GM18868 (cell line): ENCODE data around the gene SIPA1.
"Not testable (repeated sequence)": the region's sequence is repeated elsewhere in the genome, so short reads cannot be mapped to it uniquely, and the experiment has no call there.

Source experiments
- ATAC-seq: cut with Tn5 transposase; IDR thresholded peaks from one replicate; pipeline ENCODE4 v1.9.1; 2021; ENCODE audit warnings: mild to moderate bottlenecking, moderate library complexity; ENCODE audit not compliant: unreplicated experiment

The SIPA1 gene

DNA sequence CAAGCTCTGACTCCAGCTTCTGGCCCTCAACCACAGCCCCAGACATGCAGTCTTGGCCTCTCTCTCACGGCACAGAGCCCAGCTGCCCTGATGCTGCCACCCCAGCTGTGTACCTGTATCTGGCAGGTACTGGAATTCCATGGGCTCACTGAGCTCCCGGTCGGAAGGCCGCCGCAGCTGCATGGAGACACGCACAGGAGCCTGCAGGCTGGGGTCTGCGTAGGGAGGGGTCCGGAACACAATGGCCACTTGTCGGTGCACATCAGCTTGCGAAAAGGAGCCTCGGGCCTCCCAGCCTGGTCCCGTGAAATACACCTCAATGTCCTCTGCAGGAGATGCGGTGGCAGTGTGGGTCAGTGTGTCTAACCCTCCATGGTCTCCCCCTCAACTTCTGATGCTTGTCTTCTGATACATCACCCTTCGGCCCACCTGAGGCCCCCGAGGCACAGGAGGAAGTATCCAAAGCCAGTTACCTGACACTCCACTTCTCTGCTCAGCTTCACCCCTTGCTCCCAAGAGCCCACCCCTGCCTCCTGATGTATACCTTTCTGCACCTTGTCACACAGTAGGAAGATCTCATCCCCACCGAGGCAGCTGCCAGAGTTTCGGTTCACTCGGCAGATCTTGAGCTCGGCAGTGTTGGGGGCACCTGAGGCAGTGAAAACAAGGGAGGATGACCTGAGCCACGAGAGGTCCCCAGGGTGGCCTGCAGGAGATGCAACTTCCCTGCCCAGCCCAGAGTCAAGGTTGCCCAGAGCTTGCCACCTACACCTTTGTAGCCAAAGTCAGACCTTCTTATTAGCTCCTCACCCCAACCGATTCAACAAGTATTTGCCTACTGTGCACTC is 20.5 kb downstream of the SIPA1 start:
- no peak for ATAC-seq

DNA sequence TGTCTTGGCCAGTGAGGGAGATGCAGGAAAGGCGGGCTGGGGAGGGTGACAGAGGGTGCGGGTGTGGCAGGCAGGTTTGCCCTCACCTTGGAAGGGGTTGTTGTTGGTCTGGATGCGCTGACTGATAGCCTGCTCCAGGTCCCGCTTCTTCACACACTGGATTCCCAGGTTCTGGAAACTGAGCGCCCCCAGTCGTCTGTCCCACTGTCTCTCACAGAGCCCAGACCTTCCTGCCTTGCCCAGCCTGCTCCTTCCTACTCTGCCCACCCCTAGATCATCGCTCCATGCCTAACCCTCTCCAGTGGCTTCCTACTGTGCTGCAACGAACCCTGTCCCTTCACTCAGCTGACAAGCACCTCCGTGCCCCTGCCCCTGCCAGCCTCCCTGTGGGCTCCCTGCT is 22.1 kb downstream of the SIPA1 start:
- ATAC-seq: no peak

DNA sequence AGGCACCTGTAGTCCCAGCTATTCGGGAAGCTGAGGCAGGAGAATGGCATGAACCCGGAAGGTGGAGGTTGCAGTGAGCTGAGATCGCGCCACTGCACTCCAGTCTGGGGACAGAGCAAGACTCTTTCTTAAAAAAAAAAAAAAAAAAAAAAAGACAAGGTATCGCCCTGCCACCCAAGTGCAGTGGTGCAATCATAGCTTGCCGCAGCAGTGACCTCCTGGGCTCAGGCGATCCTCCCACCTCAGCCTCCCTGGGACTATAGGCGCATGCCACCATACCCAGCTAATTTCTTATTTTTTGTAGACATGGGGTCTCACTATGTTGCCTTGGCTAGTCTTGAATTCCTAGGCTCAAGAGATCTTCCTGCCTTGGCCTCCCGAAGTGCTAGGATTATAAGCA is 23.0 kb downstream of the SIPA1 start:
- not testable (repeated sequence) for ATAC-seq

DNA sequence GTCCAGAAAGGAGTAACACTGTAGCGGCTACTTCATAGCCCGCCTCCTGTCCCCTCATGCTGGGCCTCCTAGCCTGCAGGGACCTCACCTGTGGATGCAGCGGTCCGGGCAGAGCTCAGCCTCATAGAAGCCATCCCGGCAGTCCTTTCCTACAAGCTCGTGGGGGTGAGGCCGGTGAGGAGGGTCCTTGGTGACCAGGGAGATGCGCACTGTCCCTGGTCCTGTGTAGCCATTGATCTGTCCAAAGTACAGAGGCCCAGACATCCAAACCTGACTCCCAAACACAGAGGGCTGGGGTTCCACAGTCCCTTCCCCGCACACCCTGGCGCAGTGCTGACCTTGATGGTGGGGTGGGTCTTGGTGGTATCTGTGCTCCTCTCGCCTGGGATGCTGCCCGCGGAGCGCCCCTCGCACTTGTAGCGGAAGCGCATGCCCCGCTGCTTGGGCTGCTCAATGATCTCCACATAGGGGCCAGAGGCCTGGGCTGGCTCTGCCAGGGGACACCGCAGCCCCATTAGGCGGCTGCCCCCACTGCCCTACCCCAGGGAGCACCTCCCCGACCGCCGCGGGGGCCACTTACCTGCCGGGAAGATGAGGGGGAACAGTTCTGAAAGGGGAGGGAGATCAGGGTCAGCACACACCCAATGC is 23.8 kb downstream of the SIPA1 start:
- ATAC-seq: no peak

DNA sequence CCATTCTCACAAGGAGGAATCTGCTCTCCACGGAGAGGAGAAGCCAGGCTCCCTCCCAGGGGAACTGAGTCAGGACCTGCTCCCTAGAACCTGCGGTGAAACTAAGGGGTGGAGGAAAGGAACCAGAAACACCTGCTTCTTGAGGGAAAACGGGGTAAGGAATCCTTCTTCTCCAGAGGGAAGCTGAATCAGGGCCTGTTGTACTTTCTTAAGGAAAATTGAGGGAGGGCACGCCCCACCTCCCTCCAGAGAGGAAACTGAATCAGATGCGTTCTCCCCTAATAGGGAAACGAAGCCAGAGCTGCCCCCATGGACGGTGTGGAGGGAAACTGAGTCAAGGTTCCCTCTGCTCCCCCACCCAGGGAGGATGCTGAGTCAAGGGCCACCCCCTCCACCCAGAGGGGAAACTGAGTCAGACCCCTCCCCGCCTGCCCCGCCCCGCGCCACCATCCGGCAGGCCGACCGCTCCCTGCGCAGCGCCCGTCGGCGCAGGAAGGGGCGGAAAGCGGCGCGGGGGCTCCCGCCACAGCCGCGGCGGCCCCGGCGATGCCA is 24.4 kb downstream of the SIPA1 start:
- peak; percentile 11 for ATAC-seq

DNA sequence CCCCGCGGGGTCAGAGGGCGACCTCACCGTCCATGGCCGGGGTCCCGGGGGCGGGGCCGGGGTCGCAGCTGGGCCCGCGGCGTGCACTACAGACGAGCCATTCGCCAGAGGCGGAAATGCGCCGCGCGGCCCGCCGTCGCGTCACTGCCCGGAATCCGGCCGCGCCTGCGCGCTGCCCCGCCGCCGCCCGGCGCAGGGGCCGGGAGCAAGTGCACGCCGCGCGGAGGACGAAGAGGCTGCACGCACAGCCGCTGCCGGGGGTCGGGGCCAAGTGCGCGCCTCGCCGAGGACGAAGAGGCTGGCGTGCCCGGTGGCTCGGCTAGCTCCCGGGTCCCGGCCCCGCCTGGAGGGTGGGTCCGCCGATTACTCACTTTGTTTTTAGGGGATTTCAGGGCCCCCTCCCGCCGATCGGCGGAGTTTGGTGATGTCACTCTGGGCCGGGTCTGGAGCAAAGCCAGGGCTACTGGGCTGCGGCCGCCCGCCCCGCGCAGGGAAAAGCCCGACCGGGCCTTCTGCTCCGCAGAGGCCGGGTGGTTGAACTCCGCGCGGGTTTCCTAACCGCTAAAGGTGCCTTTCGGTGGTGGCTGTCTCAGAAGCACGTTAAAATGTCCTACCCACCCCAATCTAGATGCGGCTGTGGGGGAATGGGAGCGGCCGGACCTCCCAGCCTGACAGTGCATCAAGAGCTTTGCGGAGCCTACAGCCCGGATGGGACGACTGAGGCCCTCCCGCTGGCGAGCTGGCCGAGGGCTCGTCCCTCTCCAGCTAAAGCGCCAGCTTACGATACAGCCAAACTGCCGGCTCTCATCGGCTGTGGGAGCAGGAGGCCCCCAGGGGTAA is 25.1 kb downstream of the SIPA1 start, which contains the start of gene RELA:
RELA (minus strand) TSS at position 118 of the 840 bp plus-strand sequence; CDS start at position 34, 84 bp downstream.
- peak; percentile 81 for ATAC-seq

DNA sequence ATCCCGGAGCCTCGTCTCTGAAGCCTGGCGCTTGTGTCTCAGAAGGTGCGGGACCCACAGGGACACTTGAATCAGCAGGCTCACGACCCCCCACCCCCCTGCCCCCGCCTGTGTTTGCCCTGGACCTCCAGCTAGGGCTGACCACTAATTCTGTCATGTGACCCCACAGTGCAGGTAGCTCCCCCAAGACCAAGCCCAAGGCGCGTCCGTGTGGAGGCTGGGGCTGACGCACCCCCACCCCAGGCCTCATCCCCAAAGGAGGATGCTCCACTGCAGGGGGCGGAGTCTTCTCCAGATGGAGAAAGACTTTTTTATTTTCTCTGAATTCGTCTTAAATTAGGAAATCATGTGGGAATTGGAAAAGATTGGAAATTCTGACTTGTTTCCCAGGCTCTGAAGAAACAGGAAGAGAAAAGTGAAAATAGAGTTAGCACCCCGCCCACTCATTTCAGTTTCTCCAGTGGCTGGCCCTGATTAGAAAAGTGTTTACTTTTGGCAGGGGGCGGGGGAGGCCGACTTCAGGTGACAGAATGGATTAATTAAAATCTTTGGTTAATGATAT is 25.8 kb downstream of the SIPA1 start:
- peak; percentile 24 for ATAC-seq

DNA sequence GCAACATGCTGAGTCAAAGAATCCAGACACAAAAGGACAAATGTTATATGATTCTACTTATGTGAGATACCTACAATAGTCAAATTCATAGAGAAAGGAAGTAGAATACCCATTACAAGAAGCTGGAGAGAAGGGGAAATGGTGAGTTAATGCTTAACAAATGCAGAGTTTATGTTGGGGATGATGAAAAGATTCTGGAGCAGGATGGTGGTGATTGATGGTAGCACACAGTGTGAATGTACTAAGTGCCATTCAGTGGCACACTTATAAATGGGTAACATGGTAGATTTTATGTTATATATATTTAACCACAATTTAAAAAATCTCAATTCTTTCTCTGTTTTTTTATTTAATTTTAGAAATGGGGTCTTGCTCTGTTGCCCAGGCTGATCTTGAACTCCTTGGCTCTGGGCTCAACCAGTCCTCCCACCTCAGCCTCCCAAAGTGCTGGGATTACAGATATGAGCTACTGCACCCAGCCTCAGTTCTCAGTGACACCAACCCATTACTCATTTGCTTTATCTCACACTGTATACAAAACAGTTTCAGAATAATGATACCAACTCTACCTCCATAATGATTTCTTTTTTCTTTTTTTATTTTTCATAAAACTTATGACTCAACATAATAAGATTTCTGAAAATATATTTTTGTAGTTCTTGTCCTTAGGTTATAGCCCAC is 34.4 kb downstream of the SIPA1 start:
- no peak for ATAC-seq

DNA sequence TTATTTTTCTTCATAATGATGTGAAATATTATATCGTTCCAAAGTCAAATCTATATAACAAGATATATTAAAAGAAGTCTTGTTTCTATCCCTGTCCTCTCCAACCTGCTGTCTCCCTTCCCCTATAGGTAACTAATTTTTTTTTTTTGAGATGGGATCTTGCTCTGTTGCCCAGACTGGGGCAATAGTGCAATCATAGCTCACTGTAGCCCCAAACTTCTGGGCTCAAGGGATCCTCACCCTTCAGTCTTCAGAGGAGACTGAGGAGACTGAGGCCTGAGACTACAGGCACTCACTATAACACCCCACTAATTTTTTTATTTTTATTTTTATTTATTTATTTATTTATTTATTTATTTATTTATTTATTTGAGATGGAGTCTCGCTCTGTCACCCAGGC is 35.1 kb downstream of the SIPA1 start:
- ATAC-seq: no peak

DNA sequence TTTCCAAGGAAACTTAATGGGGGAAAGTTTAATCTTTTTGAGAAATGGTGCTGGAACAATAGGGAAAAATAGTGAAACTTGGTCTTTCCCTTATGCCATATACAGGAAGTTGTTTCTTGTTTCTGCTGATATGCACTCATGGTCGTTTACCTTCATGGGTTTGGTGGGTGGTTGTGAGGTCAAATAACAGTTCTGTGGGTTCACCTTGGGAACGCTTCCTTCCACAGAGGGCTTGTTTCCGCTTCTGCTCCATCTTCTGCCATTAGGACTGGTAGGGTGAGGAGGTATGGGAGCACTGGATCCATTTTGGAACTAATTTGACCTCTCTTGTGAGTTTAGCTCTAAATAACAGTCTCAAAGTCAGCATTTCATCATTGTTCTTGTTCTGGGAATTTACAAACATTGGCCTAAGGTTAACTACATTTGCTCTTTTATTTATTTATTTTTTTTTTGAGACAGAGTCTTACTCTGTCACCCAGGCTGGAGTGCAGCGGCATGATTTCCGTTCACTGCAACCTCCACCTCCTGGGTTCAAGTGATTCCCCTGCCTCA is 42.4 kb downstream of the SIPA1 start:
- no peak for ATAC-seq

DNA sequence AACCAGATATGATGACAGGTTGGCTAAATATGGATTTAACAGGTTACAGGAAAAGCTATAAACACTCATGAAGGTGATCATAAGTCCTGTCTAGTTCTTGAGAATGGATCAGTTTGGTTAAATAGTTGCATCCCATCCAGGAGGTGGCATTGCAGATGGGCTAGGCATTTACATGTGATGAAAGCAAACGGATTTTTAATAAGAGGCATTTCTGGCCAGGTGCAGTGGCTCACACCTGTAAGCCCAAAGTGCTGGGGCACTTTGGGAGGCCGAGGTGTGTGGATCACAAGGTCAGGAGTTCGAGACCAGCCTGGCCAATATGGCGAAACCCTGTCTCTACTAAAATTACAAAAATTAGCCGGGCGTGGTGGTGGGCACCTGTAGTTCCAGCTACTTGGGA is 45.6 kb downstream of the SIPA1 start:
- ATAC-seq: not testable (repeated sequence)

DNA sequence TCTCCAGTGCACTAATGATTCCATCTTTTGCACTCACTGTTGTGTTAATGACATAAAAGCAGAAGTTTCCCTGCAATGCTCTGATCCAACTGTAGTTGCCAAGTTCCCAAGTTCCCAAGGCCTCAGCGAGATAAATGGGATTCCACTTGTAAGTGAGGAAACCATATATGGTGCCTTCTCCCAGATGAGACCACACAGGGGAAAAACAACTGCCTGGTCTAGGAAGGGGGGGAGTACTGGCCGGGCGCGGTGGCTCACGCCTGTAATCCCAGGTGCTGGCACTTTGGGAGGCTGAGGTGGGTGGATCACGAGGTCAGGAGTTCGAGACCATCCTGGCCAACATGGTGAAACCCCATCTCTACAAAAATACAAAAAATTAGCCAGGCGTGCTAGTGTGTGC is 48.1 kb downstream of the SIPA1 start:
- ATAC-seq: no peak

DNA sequence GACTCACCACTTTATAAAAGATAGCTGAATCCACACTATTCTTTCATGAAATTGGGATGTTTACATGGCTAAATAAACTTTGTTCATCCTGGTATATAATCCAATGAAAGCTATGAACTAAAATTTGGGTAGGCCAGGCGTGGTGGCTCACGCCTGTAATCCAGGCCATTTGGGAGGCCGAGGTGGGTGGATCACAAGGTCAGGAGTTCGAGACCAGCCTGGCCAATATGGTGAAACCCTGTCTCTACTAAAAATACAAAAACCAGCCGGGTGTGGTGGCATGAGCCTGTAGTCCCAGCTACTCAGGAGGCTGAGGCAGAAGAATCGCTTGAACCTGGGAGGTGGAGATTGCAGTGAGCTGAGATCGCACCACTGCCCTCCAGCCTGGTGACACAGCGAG is 53.9 kb downstream of the SIPA1 start:
- not testable (repeated sequence) for ATAC-seq

DNA sequence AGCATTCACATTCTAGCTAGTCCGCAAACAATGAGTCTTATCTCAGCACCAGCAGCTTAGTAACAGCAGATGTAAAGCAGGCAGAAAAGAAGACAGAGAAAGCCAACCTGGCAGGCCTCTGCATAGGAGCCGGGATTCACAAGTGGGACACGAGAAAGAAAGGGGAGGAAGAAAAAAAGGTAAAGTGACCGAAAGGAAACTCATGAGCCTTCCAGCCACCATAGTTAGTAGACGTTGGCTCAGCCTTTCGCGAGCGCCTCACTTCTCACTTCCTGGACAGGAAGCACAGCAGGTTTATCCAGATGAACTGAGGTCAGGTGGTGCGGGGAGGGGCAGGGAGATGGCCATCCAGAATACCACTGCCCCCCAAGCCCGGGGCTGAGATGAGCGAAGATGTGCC is 54.5 kb downstream of the SIPA1 start:
- no peak for ATAC-seq

DNA sequence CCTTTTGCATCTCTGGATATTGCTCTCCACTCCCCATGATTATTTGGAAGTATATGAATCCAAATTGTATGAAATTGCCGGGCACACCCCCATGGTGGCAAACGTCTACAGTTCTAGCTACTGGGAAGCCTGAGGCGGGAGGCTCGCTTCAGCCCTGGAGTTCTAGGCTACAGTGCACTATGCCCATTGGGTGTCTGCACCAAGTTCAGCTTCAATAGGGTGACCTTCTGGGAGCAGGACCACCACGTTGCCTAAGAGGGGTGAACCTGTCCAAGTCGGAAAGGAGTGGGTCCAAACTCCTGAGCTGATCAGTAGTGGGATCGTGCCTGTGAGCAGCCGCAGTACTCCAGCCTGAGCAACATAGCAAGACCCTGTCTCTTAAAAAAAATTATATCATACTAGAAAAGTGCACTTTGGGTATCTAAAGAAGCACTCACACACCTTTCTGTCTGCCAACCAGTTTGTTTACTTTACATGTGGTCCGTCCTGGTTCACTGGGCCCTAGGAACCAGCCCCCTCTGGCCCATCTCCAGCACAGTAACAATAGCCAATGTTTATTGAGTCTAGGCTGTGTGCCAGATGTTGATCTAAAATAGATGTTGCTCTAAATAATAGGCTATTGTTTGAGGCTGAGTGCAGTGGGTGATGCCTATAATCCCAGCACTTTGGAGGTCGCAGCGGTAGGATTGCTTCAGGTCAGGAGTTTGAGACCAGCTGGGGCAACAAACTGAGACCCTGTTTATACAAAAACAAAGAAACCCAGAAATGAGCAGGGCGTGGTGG is 57.7 kb downstream of the SIPA1 start:
- no peak for ATAC-seq

DNA sequence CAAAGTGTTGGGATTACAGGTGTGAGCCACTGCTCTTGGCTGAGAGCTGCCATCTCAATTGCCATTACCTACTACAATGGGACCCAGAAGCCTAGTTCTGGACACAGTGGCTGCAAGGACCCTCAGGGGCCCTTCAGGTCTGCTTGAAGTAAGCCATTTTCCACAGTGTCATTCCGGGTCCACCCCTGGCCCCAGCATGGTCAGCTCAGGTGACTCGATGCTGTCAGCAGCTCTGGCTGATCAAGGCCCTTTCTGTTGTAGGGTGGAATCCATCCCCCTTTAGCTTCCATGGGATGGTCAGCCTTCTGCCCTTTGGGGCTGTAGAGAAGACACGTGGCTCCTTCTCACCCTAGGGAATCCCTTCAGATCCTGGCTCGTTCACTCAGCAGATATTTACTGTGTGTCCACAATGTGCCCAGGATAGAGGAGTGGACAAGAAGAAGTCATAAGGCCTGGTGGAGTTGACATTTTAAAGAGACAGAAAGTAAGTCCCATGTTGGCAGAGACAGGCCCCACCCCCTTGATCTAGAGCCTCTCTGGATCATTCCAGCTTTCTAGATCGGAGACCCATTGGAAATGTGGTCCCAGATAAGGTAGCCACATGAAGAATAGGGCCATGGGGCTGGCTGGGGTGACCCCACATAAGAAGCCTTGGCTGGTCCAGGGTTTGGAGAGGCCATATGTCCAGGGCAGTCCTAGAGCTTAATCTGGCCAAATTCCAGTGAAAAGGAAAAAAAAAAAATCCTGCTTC is 59.1 kb downstream of the SIPA1 start:
- no peak for ATAC-seq

DNA sequence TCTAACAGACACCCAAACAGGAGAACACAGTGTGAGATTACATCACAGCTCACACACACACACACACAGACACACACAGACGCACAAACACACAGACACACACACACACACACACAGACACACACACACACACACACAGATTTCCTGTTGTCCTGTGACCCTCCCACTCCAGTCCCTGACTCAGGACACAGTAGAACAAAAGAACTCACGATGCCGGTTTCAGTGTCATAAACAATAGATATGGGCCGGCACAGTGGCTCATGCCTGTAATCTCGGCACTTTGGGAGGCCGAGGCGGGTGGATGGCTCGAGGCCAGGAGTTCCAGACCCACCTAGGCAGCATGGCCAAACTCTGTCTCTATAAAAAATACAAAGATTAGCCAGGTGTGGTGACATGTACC is 60.3 kb downstream of the SIPA1 start:
- ATAC-seq: no peak

DNA sequence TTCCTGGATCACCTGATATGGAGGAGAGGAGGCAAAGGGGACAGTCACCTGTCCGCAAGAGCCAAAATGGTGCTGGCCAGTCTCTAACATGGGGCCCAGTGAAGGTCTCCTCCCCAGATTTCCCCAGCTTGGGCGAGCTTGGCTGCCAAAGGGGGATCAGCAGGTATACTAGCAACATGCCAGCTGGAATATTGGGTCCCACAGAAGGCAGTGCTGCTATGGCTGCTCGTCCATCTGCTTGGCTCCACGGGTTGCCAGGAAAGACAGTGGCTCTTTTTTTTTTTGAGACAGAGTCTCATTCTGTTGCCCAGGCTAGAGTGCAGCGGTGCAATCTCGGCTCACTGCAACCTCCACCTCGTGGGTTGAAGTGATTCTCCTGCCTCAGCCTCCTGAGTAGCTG is 61.4 kb downstream of the SIPA1 start:
- ATAC-seq: no peak
